Ovary (tissue), 9 donors: ENCODE data around the gene BCAS4. TPM values are rescaled to one million over a fixed set of nuclear protein-coding genes. Genes with fewer than 3 reads are reported as not detected.
"Not testable (repeated sequence)": the region's sequence is repeated elsewhere in the genome, so short reads cannot be mapped to it uniquely, and the experiment has no call there.

Experiments used
- DNase-seq, 5 donors: peaks; one replicate each; pipeline ENCODE4 v3.0.0-alpha.2; 2019 to 2020
- H3K27ac ChIP-seq, 2 donors: fragments of 200-600 bp; one replicate each; pipeline versions ENCODE4 v1.5.1 to v1.8.0; 2019 to 2022
- H3K27me3 ChIP-seq: fragments of 200-600 bp; one replicate; pipeline ENCODE4 v1.8.0; 2022
- H3K36me3 ChIP-seq: fragments of 200-600 bp; sonication (generic); one replicate; pipeline ENCODE4 v1.5.1; 2019
- H3K4me1 ChIP-seq: one replicate; pipeline ENCODE4 v1.8.1; 2013; ENCODE audit warnings: mild to moderate bottlenecking, moderate library complexity; ENCODE audit not compliant: insufficient read depth
- H3K4me3 ChIP-seq: fragments of 200-600 bp; sonication (generic); one replicate; pipeline ENCODE4 v1.5.1; 2017
- H3K9me3 ChIP-seq, 2 donors: fragments of 200-600 bp in 1 of 2; sonication (generic) in 1 of 2; one replicate each; pipeline versions ENCODE4 v1.5.1 to v1.8.1; 2013 to 2019; ENCODE audit warnings: mild to moderate bottlenecking in 1 of 2, moderate library complexity in 1 of 2
- EP300 ChIP-seq: sonication (generic); formaldehyde crosslinking; IDR thresholded peaks from one replicate; pipeline ENCODE4 v1.6.1; 2017; ENCODE audit warnings: antibody characterized with exemption
- POLR2A ChIP-seq: fragments of 450-650 bp; IDR thresholded peaks from one replicate; pipeline ENCODE4 v1.6.1; 2017; ENCODE audit warnings: antibody characterized with exemption, mild to moderate bottlenecking, moderate library complexity
- WGBS, 3 donors: extraction: QIAGEN DNeasy Blood & Tissue Kit in 1 of 3; methylation state at CpG; one replicate each; pipeline versions ENCODE4 v1.1.5 to v1.1.7; 2013 to 2017; 5-methylcytosine and 5-hydroxymethylcytosine counted together
- intact Hi-C, 4 donors: fragments of 100-400 bp; cut with DNase I; formaldehyde crosslinking; loops; one replicate each; pipeline versions ENCODE4 v1.11.0 to v1.15.1; 2022 to 2023
- polyA plus RNA-seq, 2 donors: library from polyadenylated mRNA; stranded (reverse); fragments of 200-250 nt in 1 of 2; fragments of 350-450 nt in 1 of 2; fragmentation: Illumina TruSeq in 1 of 2; extraction: RNeasy Lipid Tissue Mini Kit (QIAGEN cat#74804) in 1 of 2; gene quantifications; one replicate each; pipeline ENCODE4 v1.2.3, GENCODE V29; 2013 to 2014
- total RNA-seq, 7 donors: library from RNA; depleted of rRNA in 2 of 7; stranded (reverse); fragments of >200 nt in 2 of 7; fragmentation: NEBNext Ultra II Directional in 3 of 7; extraction: Animal tissue kit (Norgen Biotek cat#: 25700) in 3 of 7; gene quantifications; one replicate each; pipeline versions ENCODE4 v1.1.0 to v1.2.4, GENCODE V29; 2016 to 2023
- TF ChIP-seq, protein P1 (sequence below), 3 donors: fragments of 450-650 bp in 2 of 3; fragments of 200-600 bp in 1 of 3; IDR thresholded peaks; one replicate each; pipeline versions ENCODE4 v1.5.1 to v1.8.0; 2016 to 2022; ENCODE audit warnings: antibody characterized with exemption in 3 of 3, mild to moderate bottlenecking in 1 of 3
- donor health status: DM: no; HTN: no; CAD: no; lungs with moderate emphysema.
- donor health status: DM: no; HTN: no; CAD: no.
- donor health status: Bipolar disorder and iron deficiency.
- donor health status: DM: yes; HTN: yes; CAD: no.
- donor health status: DM: no; HTN: no; CAD: no.
- donor health status: DM: yes; HTN: yes; CAD: no.

BCAS4 gene
- total and polyA plus RNA-seq, 9 donors, result 2.0 to 9.1 (median 3.1) TPM

- Histone ChIP-seq H3K4me1 (no peaks in the 10 kb centered on the region), H3K4me3 (no peak overlapping the region), H3K9me3 (no peaks in the 10 kb centered on the region), H3K36me3 (no peaks in the 10 kb centered on the region), H3K27me3 (no peaks in the 10 kb centered on the region), H3K27ac (no peak overlapping the region)
- intact Hi-C loops, result loop anchor here in 2 of 4 donors (10.0 kb wide), 2 partner anchors 48 to 72 kb away; no protein-coding TSS in a partner anchor
- WGBS, 3 donors, result 79 to 84% (median 83%) methylated on average over 6 of the region's 6 CpGs
- DNase-seq, result no peak
- TF ChIP-seq, protein P1, sequence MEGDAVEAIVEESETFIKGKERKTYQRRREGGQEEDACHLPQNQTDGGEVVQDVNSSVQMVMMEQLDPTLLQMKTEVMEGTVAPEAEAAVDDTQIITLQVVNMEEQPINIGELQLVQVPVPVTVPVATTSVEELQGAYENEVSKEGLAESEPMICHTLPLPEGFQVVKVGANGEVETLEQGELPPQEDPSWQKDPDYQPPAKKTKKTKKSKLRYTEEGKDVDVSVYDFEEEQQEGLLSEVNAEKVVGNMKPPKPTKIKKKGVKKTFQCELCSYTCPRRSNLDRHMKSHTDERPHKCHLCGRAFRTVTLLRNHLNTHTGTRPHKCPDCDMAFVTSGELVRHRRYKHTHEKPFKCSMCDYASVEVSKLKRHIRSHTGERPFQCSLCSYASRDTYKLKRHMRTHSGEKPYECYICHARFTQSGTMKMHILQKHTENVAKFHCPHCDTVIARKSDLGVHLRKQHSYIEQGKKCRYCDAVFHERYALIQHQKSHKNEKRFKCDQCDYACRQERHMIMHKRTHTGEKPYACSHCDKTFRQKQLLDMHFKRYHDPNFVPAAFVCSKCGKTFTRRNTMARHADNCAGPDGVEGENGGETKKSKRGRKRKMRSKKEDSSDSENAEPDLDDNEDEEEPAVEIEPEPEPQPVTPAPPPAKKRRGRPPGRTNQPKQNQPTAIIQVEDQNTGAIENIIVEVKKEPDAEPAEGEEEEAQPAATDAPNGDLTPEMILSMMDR (IDR thresholded peaks at IDR 0.05), result no peak
- no peak for TF ChIP-seq POLR2A
These were observed 82.4 kb downstream of the BCAS4 start for GRCh38 chr20:50877232-50877743.

GRCh38 chr20:50879649-50880550 lies 85.0 kb downstream of the BCAS4 start:
- H3K9me3 ChIP-seq, result no peaks in the 10 kb centered on the region
- no peaks in the 10 kb centered on the region for H3K36me3 ChIP-seq
- no peak overlapping the region for H3K4me3 ChIP-seq
- no peaks in the 10 kb centered on the region for H3K27me3 ChIP-seq
- 88 to 91% (median 88%) methylated on average over 20 of the region's 20 CpGs for WGBS, 3 donors
- no peak for DNase-seq
- no peak overlapping the region for H3K27ac ChIP-seq
- no peaks in the 10 kb centered on the region for H3K4me1 ChIP-seq
- no peak for TF ChIP-seq EP300
- TF ChIP-seq, protein P1 (IDR thresholded peaks at IDR 0.05), result no peak
- no peak for TF ChIP-seq POLR2A
- intact Hi-C loops, result loop anchor here in 2 of 4 donors (10.0 kb wide), 2 partner anchors 45 to 75 kb away; no protein-coding TSS in a partner anchor

DNA sequence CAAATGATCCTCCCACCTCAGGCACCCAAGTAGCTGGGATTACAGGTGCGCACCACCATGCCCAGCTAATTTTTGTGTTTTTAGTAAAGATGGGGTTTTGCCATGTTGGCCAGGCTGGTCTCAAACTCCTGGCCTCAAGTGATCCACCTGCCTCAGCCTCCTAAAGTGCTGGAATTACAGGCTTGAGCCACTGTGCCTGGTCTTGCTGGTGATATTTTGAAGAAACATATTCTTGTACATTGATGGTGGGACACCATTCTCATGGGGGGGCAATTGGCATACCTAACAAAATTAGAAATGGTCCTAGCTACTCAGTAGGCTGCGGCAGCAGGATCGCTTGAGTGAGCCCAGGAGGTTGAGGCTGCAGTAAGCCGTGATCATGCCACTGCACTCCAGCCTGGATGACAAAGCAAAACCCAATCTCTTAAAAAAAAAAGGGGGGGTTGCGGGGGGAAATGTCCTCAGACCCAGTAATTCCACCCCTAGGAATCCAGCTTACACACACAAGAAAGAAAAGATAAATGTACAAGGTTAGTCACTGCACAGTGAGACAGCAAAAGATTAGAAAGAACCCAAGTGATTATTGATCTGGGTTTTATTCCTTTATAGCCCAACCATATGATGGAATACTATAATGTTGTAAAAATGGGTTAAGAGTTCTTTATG lies 87.0 kb downstream of the BCAS4 start:
- WGBS, 3 donors, result 91 to 94% (median 94%) methylated on average over 5 of the region's 5 CpGs
- H3K4me3 ChIP-seq, H3K27me3 ChIP-seq, H3K27ac ChIP-seq, H3K9me3 ChIP-seq, DNase-seq, H3K36me3 ChIP-seq, intact Hi-C loops, H3K4me1 ChIP-seq: not testable (repeated sequence)

- 83 to 86% (median 83%) methylated on average over 11 of the region's 11 CpGs for whole genome bisulfite sequencing, 3 donors
- H3K36me3 ChIP-seq, result no peaks in the 10 kb centered on the region
- H3K27ac ChIP-seq, result no peak overlapping the region
- no peaks in the 10 kb centered on the region for H3K4me1 ChIP-seq
- intact Hi-C loops, result no loop called here
- DNase-seq, result no peak
- H3K9me3 ChIP-seq, result no peaks in the 10 kb centered on the region
- H3K27me3 ChIP-seq, result no peaks in the 10 kb centered on the region
- no peak overlapping the region for H3K4me3 ChIP-seq
- no peak for TF ChIP-seq POLR2A
- TF ChIP-seq, protein P1 (IDR thresholded peaks at IDR 0.05), result no peak
- TF ChIP-seq EP300, result no peak
These were observed 89.0 kb downstream of the BCAS4 start for GRCh38 chr20:50883856-50884255.
